GM18858 (cell line): ENCODE data around the gene SYCE3.

Experiments used
- ATAC-seq: cut with Tn5 transposase; IDR thresholded peaks from one replicate; pipeline ENCODE4 v1.9.1; 2021; ENCODE audit not compliant: unreplicated experiment

The SYCE3 gene

GRCh38 chr22:50600967-50601668, 38.4 kb upstream of the SYCE3 start:
- ATAC-seq, result no peak

- no peak for ATAC-seq
Observed at GRCh38 chr22:50600538-50600937, 37.8 kb upstream of the SYCE3 start, which contains the start of gene MAPK8IP2. Gene MAPK8IP2, plus strand, starts transcription at chr22:50600793. Its CDS starts 26 bp downstream, at chr22:50600819.

- no peak for ATAC-seq
Observed at GRCh38 chr22:50599816-50600455, 37.2 kb upstream of the SYCE3 start.

- no peak for ATAC-seq
Observed at GRCh38 chr22:50597097-50597496, 34.4 kb upstream of the SYCE3 start.

- ATAC-seq, result no peak
Observed at GRCh38 chr22:50595189-50595588, 32.5 kb upstream of the SYCE3 start.

GRCh38 chr22:50587407-50587806, 24.7 kb upstream of the SYCE3 start:
- no peak for ATAC-seq

- ATAC-seq, result no peak
Observed at GRCh38 chr22:50586416-50586815, 23.7 kb upstream of the SYCE3 start.

GRCh38 chr22:50585781-50586180, 23.1 kb upstream of the SYCE3 start:
- ATAC-seq, result no peak

- ATAC-seq, result no peak
Observed at GRCh38 chr22:50585238-50585637, 22.5 kb upstream of the SYCE3 start.

- ATAC-seq, result no peak
Observed at GRCh38 chr22:50584106-50585096, 21.7 kb upstream of the SYCE3 start.

- ATAC-seq, result peak; percentile 17
Observed at GRCh38 chr22:50583294-50583861, 20.7 kb upstream of the SYCE3 start.

- peak; percentile 84 for ATAC-seq
Observed at GRCh38 chr22:50582493-50583293, 20.0 kb upstream of the SYCE3 start, which contains the start of gene CHKB. Gene CHKB, minus strand, starts transcription at chr22:50582849. Its CDS starts 68 bp downstream, at chr22:50582781.

- no peak for ATAC-seq
Observed at GRCh38 chr22:50581950-50582492, 19.3 kb upstream of the SYCE3 start.

- ATAC-seq, result no peak
Observed at GRCh38 chr22:50581031-50581949, 18.6 kb upstream of the SYCE3 start.

GRCh38 chr22:50579752-50580151, 17.0 kb upstream of the SYCE3 start:
- ATAC-seq, result no peak

GRCh38 chr22:50578776-50579310, 16.1 kb upstream of the SYCE3 start:
- ATAC-seq, result no peak

GRCh38 chr22:50577987-50578775, 15.5 kb upstream of the SYCE3 start, which contains the start of gene CPT1B:
Gene CPT1B, minus strand, starts transcription at chr22:50578427. Its CDS starts 512 bp downstream, at chr22:50577915.
- ATAC-seq, result no peak

GRCh38 chr22:50577697-50577986, 14.9 kb upstream of the SYCE3 start:
- ATAC-seq, result no peak
